ENCODE data around the gene VIL1. TPM values are rescaled to one million over a fixed set of nuclear protein-coding genes. Genes with fewer than 3 reads are reported as not detected.
A peak's percentile ranks its signal among the peaks of the same experiment; 100 is the strongest.

VIL1 gene
- total and polyA plus RNA-seq, 2 of the 13 experiments (the other 11 are each of a cell fraction or from before 2014, with no cell fraction given), result 287 to 301 TPM

GRCh38 chr2:218399391-218400166 lies 19.3 kb upstream of the VIL1 start, which contains the start of gene CTDSP1 (continued):
- TF ChIP-seq ZNF740 (CRISPR knock-in tag; IDR thresholded peaks at IDR 0.05) (peak; percentile 51; the same call in 1 of the 2 replicates), ZBTB49 (CRISPR knock-in tag; IDR thresholded peaks at IDR 0.05; ENCODE audit: borderline replicate concordance) (no peak), ZNF512B (CRISPR knock-in tag; IDR thresholded peaks at IDR 0.05; ENCODE audit: borderline replicate concordance) (no peak), ZNF121 (CRISPR knock-in tag; IDR thresholded peaks at IDR 0.05) (no peak; the same call in 1 of the 2 replicates), ZNF564 (CRISPR knock-in tag; IDR thresholded peaks at IDR 0.05) (0 out of 2 replicates have a peak, but pooled peaks have one; percentile 20), MLX (CRISPR knock-in tag; IDR thresholded peaks at IDR 0.05) (0 out of 2 replicates have a peak, but pooled peaks have one; percentile 40), BHLHE40 (IDR thresholded peaks at IDR 0.05; ENCODE audit: low read length) (peak; percentile 62), U2AF2 (IDR thresholded peaks at IDR 0.05; ENCODE audit: low read depth, low read length) (no peak), ZNF282 (IDR thresholded peaks at IDR 0.05; ENCODE audit: partially characterized antibody) (no peak), EP300 (IDR thresholded peaks at IDR 0.05; ENCODE audit: low read depth in 2 of 2, low read length in 2 of 2) (peak; percentile 49 to 52; a peak in 3 of 4 replicates), EP300 (CRISPR knock-in tag; IDR thresholded peaks at IDR 0.05; ENCODE audit: borderline replicate concordance) (peak; percentile 75), THAP9 (CRISPR knock-in tag; IDR thresholded peaks at IDR 0.05; ENCODE audit: borderline replicate concordance) (no peak), GPBP1L1 (CRISPR knock-in tag; IDR thresholded peaks at IDR 0.05) (no peak), ZNF747 (CRISPR knock-in tag; IDR thresholded peaks at IDR 0.05; ENCODE audit: borderline replicate concordance) (peak; percentile 50; the same call in 1 of the 2 replicates), NFYB (CRISPR knock-in tag; IDR thresholded peaks at IDR 0.05) (no peak; the same call in 1 of the 2 replicates), TFDP1 (CRISPR knock-in tag; IDR thresholded peaks at IDR 0.05; ENCODE audit: borderline replicate concordance) (peak; percentile 89; the same call in 1 of the 2 replicates)

Data from HepG2 (cell line).